Activated naive CD8-positive, alpha-beta T cell (primary cell): ENCODE results near the gene GTF2A1L.

Experiments used
- H3K27ac Mint-ChIP-seq: one replicate; pipeline ENCODE4 v1.8.0; 2021; ENCODE audit warnings: mixed read lengths
- H3K27me3 Mint-ChIP-seq: one replicate; pipeline ENCODE4 v1.8.0; 2021; ENCODE audit warnings: mixed read lengths
- H3K36me3 Mint-ChIP-seq: one replicate; pipeline ENCODE4 v1.8.0; 2021; ENCODE audit warnings: mixed read lengths
- H3K4me1 Mint-ChIP-seq: one replicate; pipeline ENCODE4 v1.8.0; 2021; ENCODE audit warnings: low read depth, mixed read lengths
- H3K4me3 Mint-ChIP-seq: one replicate; pipeline ENCODE4 v1.8.0; 2021; ENCODE audit warnings: mild to moderate bottlenecking, mixed read lengths
- H3K9me3 Mint-ChIP-seq: one replicate; pipeline ENCODE4 v1.8.0; 2021; ENCODE audit warnings: low read depth, mixed read lengths

The GTF2A1L gene

DNA sequence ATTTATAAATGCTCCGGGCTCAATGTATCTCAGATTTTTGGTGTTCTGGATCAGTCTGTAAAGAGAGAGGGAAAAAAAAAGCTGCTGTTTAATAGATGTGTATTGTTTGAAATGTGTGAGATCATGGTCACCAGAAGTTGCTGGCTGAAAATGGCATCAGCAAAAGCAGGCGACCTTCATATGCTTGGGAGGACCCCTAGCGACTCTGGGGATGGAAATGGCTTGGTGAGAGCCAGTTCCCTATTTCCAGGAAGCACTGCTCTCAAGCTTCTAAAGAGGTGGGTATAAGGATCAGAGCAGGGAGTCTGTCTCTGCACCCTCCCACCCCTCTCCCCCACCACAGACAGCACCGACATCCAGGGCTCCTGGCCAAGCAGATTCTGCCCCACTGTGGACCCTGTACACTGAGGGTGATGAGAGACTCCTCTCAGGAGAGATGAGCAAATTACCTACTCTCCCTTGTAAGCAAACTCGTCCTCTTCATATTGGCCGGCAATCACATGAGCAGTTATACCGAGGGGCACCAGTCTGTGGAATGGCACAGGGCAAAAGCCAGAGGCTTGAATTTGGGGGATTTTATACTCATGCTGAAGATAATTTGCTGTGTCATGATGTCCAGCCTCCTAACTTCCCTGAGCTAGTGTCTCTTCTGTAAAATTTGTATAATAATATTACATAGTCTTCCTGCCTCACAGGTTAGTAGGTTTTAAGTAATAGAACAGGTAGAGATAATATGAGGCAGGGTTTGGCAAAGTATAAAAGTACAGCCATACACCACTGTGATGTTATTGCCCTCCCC, 108.2 kb downstream of the GTF2A1L start:
- H3K27me3 Mint-ChIP-seq: peaks cover 7% of the 10 kb centered on the region
- no peak overlapping the region for H3K27ac Mint-ChIP-seq
- H3K36me3 Mint-ChIP-seq: no peaks in the 10 kb centered on the region
- no peaks in the 10 kb centered on the region for H3K9me3 Mint-ChIP-seq
- H3K4me1 Mint-ChIP-seq: no peaks in the 10 kb centered on the region
- H3K4me3 Mint-ChIP-seq: no peak overlapping the region

GRCh38 chr2:48727560-48727959, 109.9 kb downstream of the GTF2A1L start:
- H3K4me1 Mint-ChIP-seq: no peaks in the 10 kb centered on the region
- no peak overlapping the region for H3K4me3 Mint-ChIP-seq
- peaks cover 7% of the 10 kb centered on the region for H3K27me3 Mint-ChIP-seq
- H3K36me3 Mint-ChIP-seq: no peaks in the 10 kb centered on the region
- no peak overlapping the region for H3K27ac Mint-ChIP-seq
- H3K9me3 Mint-ChIP-seq: no peaks in the 10 kb centered on the region

- Mint-ChIP-seq H3K36me3 (no peaks in the 10 kb centered on the region), H3K27me3 (peaks cover 9% of the 10 kb centered on the region), H3K4me3 (no peak overlapping the region), H3K4me1 (no peaks in the 10 kb centered on the region), H3K9me3 (no peaks in the 10 kb centered on the region), H3K27ac (no peak overlapping the region)
Measured at GRCh38 chr2:48728295-48728694, 110.6 kb downstream of the GTF2A1L start.

DNA sequence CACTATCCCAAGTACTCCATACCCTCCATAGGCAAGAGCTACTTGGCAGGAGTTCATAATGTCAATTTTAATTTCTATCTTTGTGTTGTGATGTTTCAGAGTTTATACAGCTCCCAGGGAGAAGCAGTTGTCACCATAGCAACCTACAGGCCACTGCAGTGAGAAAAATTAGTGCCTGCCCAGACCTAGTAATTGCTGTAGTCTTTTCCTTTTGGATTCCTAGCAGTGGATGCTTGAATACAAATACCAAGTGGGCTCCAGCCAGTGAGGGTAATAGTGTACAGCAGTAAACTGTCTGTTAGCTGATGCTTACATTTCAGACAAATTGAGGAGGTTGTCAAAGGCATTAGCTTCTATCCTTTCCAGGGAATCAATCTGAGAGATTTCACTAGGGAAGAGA, 111.2 kb downstream of the GTF2A1L start:
- Mint-ChIP-seq H3K4me3 (no peak overlapping the region), H3K27ac (no peak overlapping the region), H3K27me3 (peaks cover 10% of the 10 kb centered on the region), H3K9me3 (no peaks in the 10 kb centered on the region), H3K4me1 (no peaks in the 10 kb centered on the region), H3K36me3 (no peaks in the 10 kb centered on the region)
